HG02840 (cell line): ENCODE results near the gene NT5C.
"Not testable (repeated sequence)": the region's sequence is repeated elsewhere in the genome, so short reads cannot be mapped to it uniquely, and the experiment has no call there.

ENCODE experiments used
- ATAC-seq: cut with Tn5 transposase; IDR thresholded peaks from one replicate; pipeline ENCODE4 v1.9.1; 2021; ENCODE audit warnings: mild to moderate bottlenecking, moderate library complexity, moderate number of reproducible peaks; ENCODE audit not compliant: unreplicated experiment, low FRiP score

NT5C gene

GRCh38 chr17:75146592-75146991 is 15.1 kb upstream of the NT5C start:
- no peak for ATAC-seq

GRCh38 chr17:75144816-75145512 is 13.4 kb upstream of the NT5C start:
- no peak for ATAC-seq

- no peak for ATAC-seq
Measured at GRCh38 chr17:75142236-75142971, 10.9 kb upstream of the NT5C start.

- ATAC-seq, result no peak
Measured at GRCh38 chr17:75138519-75138918, 7.0 kb upstream of the NT5C start.

- not testable (repeated sequence) for ATAC-seq
Measured at GRCh38 chr17:75137762-75138161, 6.2 kb upstream of the NT5C start.

- no peak for ATAC-seq
Measured at GRCh38 chr17:75135946-75136345, 4.4 kb upstream of the NT5C start.

- ATAC-seq, result no peak
Measured at GRCh38 chr17:75135452-75135851, 3.9 kb upstream of the NT5C start.

- not testable (repeated sequence) for ATAC-seq
Measured at GRCh38 chr17:75133607-75134347, 2.2 kb upstream of the NT5C start.

GRCh38 chr17:75133001-75133400 is 1.5 kb upstream of the NT5C start:
- ATAC-seq, result no peak

GRCh38 chr17:75132018-75133000 is 767 bp upstream of the NT5C start:
- ATAC-seq, result not testable (repeated sequence)

GRCh38 chr17:75130632-75131277 is 787 bp downstream of the NT5C start:
- ATAC-seq, result peak; percentile 19

GRCh38 chr17:75130059-75130631 is 1.4 kb downstream of the NT5C start:
- ATAC-seq, result no peak

- no peak for ATAC-seq
Measured at GRCh38 chr17:75129576-75129975, 2.0 kb downstream of the NT5C start.

- no peak for ATAC-seq
Measured at GRCh38 chr17:75128694-75129505, 2.6 kb downstream of the NT5C start.

GRCh38 chr17:75127936-75128335 is 3.6 kb downstream of the NT5C start:
- not testable (repeated sequence) for ATAC-seq

- ATAC-seq, result no peak
Measured at GRCh38 chr17:75126954-75127353, 4.6 kb downstream of the NT5C start.

GRCh38 chr17:75125984-75126383 is 5.6 kb downstream of the NT5C start:
- ATAC-seq, result no peak

GRCh38 chr17:75124819-75125162 is 6.8 kb downstream of the NT5C start:
- ATAC-seq, result no peak
